Activated T-helper 1 cell treated with anti-CD3 and anti-CD28 coated beads, Interleukin-12 subunit alpha, Interleukin-12 subunit beta, Interleukin-2, Interleukin-4 antibody, amounts not matched to agents 30 ng/mL and 10 ng/mL and 1 ng/mL, durations not matched to agents 14 hours and 24 hours and 36 hours (primary cell): ENCODE data around the gene ADCY3. TPM values are rescaled to one million over a fixed set of nuclear protein-coding genes. Genes with fewer than 3 reads are reported as not detected.
A peak's percentile ranks its signal among the peaks of the same experiment; 100 is the strongest.

Experiments
- DNase-seq: peaks from one replicate; pipeline ENCODE4 v3.0.0; 2021; ENCODE audit warnings: low spot score
- H3K27ac Mint-ChIP-seq: one replicate; pipeline ENCODE4 v1.8.0; 2021; ENCODE audit warnings: mild to moderate bottlenecking, mixed read lengths
- H3K27me3 Mint-ChIP-seq: one replicate; pipeline ENCODE4 v1.8.0; 2022; ENCODE audit warnings: mild to moderate bottlenecking, moderate library complexity, mixed read lengths; ENCODE audit not compliant: insufficient read depth
- H3K36me3 Mint-ChIP-seq: one replicate; pipeline ENCODE4 v1.8.0; 2021; ENCODE audit warnings: low read depth, mixed read lengths
- H3K4me1 Mint-ChIP-seq: one replicate; pipeline ENCODE4 v1.8.0; 2021; ENCODE audit warnings: low read depth, mixed read lengths
- H3K4me3 Mint-ChIP-seq: one replicate; pipeline ENCODE4 v1.8.0; 2021; ENCODE audit warnings: mild to moderate bottlenecking, moderate library complexity, mixed read lengths
- H3K9me3 Mint-ChIP-seq: one replicate; pipeline ENCODE4 v1.8.0; 2021; ENCODE audit warnings: mixed read lengths
- intact Hi-C: fragments of 100-400 bp; cut with micrococcal nuclease; formaldehyde crosslinking; loops from one replicate; pipeline ENCODE4 v1.15.1; 2024
- total RNA-seq: library from RNA; stranded (reverse); gene quantifications from 2 replicates; pipeline ENCODE4 v1.2.3, GENCODE V29; 2022

The ADCY3 gene
- total RNA-seq, 1 donor from 2014 or later: 108 TPM

- no peak overlapping the region for H3K4me3 Mint-ChIP-seq
- no peaks in the 10 kb centered on the region for H3K9me3 Mint-ChIP-seq
- peaks cover 6% of the 10 kb centered on the region for H3K36me3 Mint-ChIP-seq
- no peaks in the 10 kb centered on the region for H3K27me3 Mint-ChIP-seq
- H3K4me1 Mint-ChIP-seq: no peaks in the 10 kb centered on the region
- no peak for DNase-seq
- intact Hi-C loops: no loop called here
- H3K27ac Mint-ChIP-seq: peak overlapping the region; percentile 31
These were observed 86.9 kb downstream of the ADCY3 start for GRCh38 chr2:24832931-24833701.

GRCh38 chr2:24832521-24832920, 87.5 kb downstream of the ADCY3 start:
- Mint-ChIP-seq H3K4me3 (no peak overlapping the region), H3K27me3 (no peaks in the 10 kb centered on the region), H3K36me3 (peaks cover 8% of the 10 kb centered on the region), H3K9me3 (no peaks in the 10 kb centered on the region), H3K4me1 (no peaks in the 10 kb centered on the region), H3K27ac (peak overlapping the region; percentile 69)
- intact Hi-C loops: no loop called here
- DNase-seq: no peak

GRCh38 chr2:24832073-24832461, 88.0 kb downstream of the ADCY3 start:
- Mint-ChIP-seq H3K27me3 (no peaks in the 10 kb centered on the region), H3K4me3 (no peak overlapping the region), H3K36me3 (peaks cover 10% of the 10 kb centered on the region), H3K4me1 (peaks cover 3% of the 10 kb centered on the region), H3K9me3 (no peaks in the 10 kb centered on the region), H3K27ac (no peak overlapping the region)
- intact Hi-C loops: no loop called here
- no peak for DNase-seq

- H3K4me3 Mint-ChIP-seq: no peak overlapping the region
- no peak for DNase-seq
These were observed 88.6 kb downstream of the ADCY3 start for GRCh38 chr2:24831221-24832072.

GRCh38 chr2:24830786-24831185, 89.3 kb downstream of the ADCY3 start:
- H3K27ac Mint-ChIP-seq: no peak overlapping the region
- intact Hi-C loops: no loop called here
- H3K4me3 Mint-ChIP-seq: no peak overlapping the region
- no peaks in the 10 kb centered on the region for H3K27me3 Mint-ChIP-seq
- no peaks in the 10 kb centered on the region for H3K9me3 Mint-ChIP-seq
- H3K4me1 Mint-ChIP-seq: peaks cover 16% of the 10 kb centered on the region
- H3K36me3 Mint-ChIP-seq: peaks cover 8% of the 10 kb centered on the region
- DNase-seq: no peak

More at GRCh38 chr2:24831221-24832072, 88.6 kb downstream of the ADCY3 start:
- no peaks in the 10 kb centered on the region for H3K9me3 Mint-ChIP-seq
- peaks cover 10% of the 10 kb centered on the region for H3K4me1 Mint-ChIP-seq
- peaks cover 7% of the 10 kb centered on the region for H3K36me3 Mint-ChIP-seq
- H3K27me3 Mint-ChIP-seq: no peaks in the 10 kb centered on the region
- H3K27ac Mint-ChIP-seq: peak overlapping the region; percentile 31
- intact Hi-C loops: no loop called here

- no peak for DNase-seq
- peaks cover 12% of the 10 kb centered on the region for H3K36me3 Mint-ChIP-seq
- no peaks in the 10 kb centered on the region for H3K27me3 Mint-ChIP-seq
- no peaks in the 10 kb centered on the region for H3K9me3 Mint-ChIP-seq
- no peak overlapping the region for H3K27ac Mint-ChIP-seq
- H3K4me1 Mint-ChIP-seq: peaks cover 21% of the 10 kb centered on the region
- intact Hi-C loops: no loop called here
- no peak overlapping the region for H3K4me3 Mint-ChIP-seq
These were observed 89.7 kb downstream of the ADCY3 start for GRCh38 chr2:24830351-24830750.

- Mint-ChIP-seq H3K27ac (no peak overlapping the region), H3K27me3 (no peaks in the 10 kb centered on the region), H3K36me3 (peaks cover 18% of the 10 kb centered on the region), H3K4me1 (peaks cover 25% of the 10 kb centered on the region), H3K9me3 (no peaks in the 10 kb centered on the region), H3K4me3 (no peak overlapping the region)
- DNase-seq: no peak
- intact Hi-C loops: loop anchor here (5.0 kb wide), 1 partner anchor 126 kb away; no protein-coding TSS in a partner anchor
These were observed 91.6 kb downstream of the ADCY3 start for GRCh38 chr2:24828238-24828996.

GRCh38 chr2:24827321-24828237, 92.5 kb downstream of the ADCY3 start:
- Mint-ChIP-seq H3K36me3 (peaks cover 22% of the 10 kb centered on the region), H3K27ac (peak overlapping the region; percentile 86), H3K4me1 (peaks cover 25% of the 10 kb centered on the region), H3K27me3 (no peaks in the 10 kb centered on the region), H3K4me3 (no peak overlapping the region), H3K9me3 (no peaks in the 10 kb centered on the region)
- intact Hi-C loops: loop anchor here (1.0 to 5.0 kb wide), 8 partner anchors 33 to 417 kb away; no protein-coding TSS in a partner anchor
- DNase-seq: peak; percentile 65

- DNase-seq: no peak
- Mint-ChIP-seq H3K27ac (peak overlapping the region; percentile 87), H3K27me3 (no peaks in the 10 kb centered on the region), H3K4me1 (peaks cover 25% of the 10 kb centered on the region), H3K9me3 (no peaks in the 10 kb centered on the region), H3K4me3 (no peak overlapping the region), H3K36me3 (peaks cover 22% of the 10 kb centered on the region)
- intact Hi-C loops: loop anchor here (1.0 to 5.0 kb wide), 9 partner anchors 32 to 416 kb away; no protein-coding TSS in a partner anchor
These were observed 93.3 kb downstream of the ADCY3 start for GRCh38 chr2:24826773-24827145.

- H3K27me3 Mint-ChIP-seq: no peaks in the 10 kb centered on the region
- intact Hi-C loops: loop anchor here (1.0 to 5.0 kb wide), 4 partner anchors 93 to 249 kb away; no protein-coding TSS in a partner anchor
- H3K36me3 Mint-ChIP-seq: peaks cover 28% of the 10 kb centered on the region
- H3K4me1 Mint-ChIP-seq: peaks cover 25% of the 10 kb centered on the region
- H3K4me3 Mint-ChIP-seq: no peak overlapping the region
- DNase-seq: no peak
- peak overlapping the region; percentile 87 for H3K27ac Mint-ChIP-seq
- H3K9me3 Mint-ChIP-seq: no peaks in the 10 kb centered on the region
These were observed 93.9 kb downstream of the ADCY3 start for GRCh38 chr2:24825883-24826772.
